COLO668 (cell line): ENCODE measurements around the gene PDE4D.
"Not testable (repeated sequence)": the region's sequence is repeated elsewhere in the genome, so short reads cannot be mapped to it uniquely, and the experiment has no call there.

Experiments
- DNase-seq: peaks from one replicate; lab custom pipeline; 2025; ENCODE audit not compliant: unreplicated experiment; lab: John Stamatoyannopoulos, UW

The PDE4D gene

DNA sequence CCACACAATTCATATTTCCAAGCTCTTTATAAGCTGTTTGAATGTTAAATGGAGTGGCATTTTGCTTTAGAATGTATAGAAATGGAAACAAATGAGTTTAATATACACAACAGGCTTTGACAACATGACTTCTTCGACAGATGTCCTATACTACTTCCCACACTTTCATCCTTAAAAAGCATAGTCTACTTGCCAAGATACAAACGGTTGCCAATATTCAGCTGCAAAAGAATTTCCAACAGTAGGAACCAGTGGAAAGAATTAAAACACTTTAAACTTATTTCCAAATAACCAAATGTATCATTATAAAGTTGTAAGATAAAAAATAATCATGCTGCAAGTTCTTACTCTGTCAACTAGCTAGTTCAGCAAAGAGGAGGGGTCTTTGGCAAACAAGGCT, 456.4 kb downstream of the PDE4D start:
- no peak for DNase-seq

DNA sequence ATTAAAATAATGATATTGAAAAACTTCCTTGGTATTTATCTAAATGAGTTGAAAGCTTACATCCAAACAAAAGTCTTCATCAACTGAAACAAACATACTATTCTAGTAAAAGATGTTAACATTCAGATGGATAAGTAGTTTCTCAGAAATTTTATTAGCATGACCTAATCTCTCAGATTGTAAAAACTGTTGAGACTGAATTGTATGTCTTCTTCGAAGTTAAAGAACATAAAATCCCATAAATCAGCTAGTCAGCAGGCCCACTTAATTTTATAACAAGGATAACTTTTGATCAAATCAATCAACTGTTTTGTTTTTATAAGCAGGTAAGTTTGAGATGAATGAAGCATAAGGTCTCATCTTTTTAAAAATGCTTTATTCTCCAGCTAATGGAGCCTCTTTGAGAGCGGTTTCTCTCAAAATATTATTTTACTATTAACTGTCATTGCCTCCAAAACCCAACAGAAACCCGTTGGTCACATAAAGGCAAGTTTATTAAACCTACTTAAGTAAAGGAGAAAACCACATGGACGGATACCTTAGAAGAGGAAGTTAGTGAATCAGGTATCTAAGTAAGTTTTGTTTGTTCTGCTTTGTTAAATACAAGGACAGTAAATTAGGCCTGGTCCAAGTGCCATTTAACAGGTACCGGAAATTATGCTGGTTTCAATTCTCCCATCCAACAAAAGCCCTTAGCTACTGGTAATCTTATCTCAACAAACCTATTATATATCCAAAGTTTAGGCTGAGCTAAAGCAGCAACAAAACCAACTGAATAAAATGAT, 457.0 kb downstream of the PDE4D start:
- DNase-seq: no peak

DNA sequence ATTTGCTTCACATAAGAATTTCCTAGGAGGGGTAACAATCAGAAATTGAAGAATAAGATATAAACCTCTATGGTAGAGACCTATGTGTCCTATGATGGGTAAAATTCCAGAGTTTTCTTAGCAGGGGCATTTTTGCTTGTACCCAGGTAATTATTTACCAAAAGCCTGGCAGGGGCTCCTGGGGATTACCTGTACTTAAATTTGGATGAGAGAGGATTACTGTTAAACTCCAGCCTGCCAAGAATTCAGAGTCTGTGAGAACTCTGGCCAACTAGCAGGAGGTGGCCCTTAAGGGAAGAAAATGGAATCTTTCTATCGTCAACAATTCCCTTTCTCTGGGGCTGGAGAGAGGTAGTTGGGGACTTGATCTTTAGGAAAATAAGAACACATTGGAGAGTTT, 460.4 kb downstream of the PDE4D start:
- DNase-seq: no peak

DNA sequence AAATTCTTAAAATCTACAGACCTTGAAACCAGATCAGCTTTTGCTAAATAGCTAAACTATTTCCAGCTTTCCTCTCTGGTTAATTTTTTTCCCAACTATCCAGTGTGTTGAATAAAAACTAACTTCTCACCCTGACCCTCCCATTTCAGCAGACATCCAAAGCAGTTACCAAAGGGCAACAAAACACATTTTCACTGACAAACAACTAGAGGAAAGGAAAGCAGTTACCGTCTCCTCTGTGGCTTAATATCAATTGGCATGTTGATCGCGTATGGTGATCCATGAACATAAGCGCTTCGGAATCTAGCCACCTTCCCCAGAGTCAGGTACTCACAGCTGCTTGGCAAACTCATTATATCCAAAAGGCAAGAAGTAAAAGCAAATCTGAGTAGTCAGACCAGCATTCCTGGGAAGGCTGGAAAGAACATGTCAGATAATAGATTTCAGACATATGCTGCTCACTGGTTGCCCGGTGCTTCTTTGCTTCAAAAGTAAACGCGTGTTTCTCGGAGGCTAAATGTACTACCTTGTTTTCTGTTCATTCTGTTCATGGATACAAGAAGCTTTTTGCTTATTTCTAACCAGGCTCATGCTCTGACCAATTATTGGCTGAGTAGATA, 463.4 kb downstream of the PDE4D start:
- no peak for DNase-seq

DNA sequence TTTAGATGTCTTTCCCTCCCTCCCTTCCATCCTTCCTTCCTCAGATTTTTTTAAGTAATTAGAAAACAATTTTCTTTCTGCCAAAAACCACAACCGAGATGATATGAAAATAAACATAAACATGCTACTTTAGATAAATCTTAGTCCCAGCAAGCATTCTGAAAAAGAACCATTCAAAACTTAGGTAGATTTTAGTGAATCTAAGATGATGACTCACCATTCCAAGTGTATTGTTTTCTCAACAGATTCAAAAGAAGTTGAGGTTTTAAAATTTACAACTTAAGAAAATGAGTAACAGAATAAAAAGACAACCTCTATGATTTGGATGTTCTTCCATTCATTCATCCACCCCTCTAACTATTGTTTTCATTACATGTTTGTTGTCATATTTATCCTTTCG, 465.1 kb downstream of the PDE4D start:
- DNase-seq: no peak

DNA sequence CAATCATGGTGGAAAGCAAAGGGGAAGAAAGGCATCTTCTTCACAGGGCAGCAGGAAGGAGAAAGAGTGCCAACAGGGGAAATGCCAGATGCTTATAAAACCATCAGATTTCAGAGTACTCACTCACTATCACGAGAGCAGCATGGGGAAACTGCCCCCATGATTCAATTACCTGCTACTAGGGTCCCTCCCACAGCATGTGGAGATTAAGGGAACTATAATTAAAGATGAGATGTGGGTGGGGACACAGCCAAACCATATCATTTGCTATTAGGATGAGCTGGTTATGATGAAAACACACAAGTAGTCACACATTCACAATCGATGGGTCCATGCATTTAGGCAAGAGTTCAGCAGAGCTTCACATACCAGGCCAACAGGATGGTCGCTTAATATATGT, 469.0 kb downstream of the PDE4D start:
- no peak for DNase-seq

DNA sequence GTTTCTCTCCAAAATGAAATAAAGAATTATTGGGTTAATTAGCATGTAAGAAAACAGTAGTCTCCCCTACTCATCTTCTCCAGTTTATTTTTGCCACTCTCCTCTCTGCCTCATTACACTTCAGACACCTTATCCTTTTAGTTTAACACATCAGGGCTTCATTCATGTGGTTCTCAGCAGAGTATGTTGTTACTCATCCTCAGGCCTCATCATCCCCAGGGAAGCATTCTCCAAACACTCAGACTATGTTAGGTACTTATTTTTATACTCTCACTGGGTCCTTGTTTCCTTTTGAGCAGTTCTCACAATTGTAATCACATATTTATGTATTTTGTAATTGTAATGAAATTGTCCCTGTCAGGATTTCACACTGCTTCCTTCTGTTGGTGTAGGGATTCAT, 470.5 kb downstream of the PDE4D start:
- DNase-seq: no peak

DNA sequence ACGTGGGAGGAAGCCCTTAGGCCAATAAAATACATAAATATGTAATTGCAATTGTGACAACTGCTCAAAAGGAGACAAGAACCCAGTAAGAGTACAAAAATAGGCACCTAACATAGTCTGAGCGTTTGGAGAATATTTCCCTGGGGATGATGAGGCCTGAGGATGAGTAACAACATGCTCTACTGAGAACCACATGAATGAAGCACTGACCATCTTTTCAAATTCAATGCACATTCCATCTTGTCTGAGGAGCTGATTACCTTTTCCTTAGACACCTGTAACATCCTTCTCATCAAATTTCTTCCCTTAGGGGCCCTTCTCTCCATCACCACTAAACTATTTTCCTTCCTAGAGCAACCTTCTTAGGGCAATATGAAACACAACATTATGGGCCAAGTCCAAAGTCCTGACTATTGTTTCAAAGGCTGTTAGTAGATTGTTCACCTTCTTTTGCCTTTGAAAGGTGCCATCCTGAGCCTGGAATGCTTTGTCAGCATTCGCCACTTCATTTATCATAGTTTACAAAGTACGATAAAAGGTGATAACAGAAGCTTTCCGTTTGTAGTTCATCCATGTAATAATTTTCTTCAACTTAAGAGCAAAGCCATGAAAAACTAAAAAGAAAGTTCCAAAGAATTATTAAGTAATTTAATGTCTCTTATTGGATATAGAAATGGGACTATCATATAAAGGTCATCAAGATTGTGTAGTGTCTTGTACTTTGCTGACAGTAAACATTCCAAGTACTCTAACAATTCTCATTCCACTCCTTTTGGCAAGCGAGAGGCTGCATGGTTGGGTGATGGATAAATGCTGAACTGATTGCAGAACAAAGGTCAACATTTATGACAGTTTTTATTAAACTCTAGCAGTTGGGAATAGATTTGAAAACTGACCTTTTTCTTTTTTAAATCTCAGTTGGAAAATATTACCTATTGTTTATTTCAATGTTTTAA, 471.3 kb downstream of the PDE4D start:
- no peak for DNase-seq

DNA sequence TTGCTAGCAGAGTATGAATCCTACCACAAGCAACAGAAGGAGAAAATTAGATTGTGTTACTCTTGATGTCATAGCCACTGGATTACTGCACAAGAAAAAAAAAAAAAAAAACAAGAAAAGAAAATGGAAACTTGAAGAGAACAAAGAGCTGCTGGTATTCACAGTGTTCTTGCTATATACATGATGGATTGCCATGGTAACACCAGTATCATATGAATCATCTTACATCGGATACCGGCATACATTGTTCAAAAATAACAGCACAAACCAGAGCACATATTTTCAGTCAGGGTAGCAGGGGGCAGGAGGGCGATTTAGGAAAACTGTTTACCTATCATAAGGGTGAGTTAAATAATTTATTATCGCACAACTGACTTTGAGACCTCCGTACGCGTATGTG, 472.9 kb downstream of the PDE4D start:
- DNase-seq: no peak

DNA sequence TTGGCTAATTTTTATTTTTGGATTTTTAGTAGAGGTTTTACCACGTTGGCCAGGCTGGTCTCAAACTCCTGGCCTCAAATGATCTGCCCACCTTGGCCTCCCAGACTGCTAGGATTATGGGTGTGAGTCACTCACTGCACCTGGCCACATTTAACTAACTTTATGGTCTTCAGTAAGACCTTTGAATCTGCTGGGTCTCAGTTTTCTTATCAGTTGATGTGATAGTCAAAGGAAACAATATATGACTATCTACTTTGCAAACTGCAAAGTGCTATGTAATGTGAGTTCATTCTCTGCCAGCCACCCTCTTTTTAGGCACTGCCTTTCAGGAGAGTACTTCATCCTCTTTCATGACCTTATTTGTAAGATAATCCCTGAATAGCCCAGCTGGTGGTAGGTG, 474.7 kb downstream of the PDE4D start:
- DNase-seq: no peak

DNA sequence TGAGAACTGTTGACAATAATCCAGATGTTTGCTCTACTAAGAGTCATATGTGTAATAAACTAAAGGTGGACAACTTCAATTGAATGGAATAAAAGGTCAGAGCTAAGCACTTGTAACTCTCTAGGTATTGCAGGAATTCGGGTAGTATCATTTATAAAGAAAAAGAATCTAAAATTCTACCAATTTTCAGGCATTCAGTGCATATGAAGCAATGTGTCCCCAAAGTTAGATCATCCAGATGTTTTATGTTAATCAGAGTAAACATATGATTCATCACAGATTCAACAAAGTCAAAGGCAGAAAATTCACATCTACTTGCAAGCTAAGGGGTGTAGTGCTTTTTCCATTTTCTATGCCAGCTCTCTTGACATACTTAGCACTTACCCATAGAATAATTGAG, 477.1 kb downstream of the PDE4D start:
- DNase-seq: no peak

DNA sequence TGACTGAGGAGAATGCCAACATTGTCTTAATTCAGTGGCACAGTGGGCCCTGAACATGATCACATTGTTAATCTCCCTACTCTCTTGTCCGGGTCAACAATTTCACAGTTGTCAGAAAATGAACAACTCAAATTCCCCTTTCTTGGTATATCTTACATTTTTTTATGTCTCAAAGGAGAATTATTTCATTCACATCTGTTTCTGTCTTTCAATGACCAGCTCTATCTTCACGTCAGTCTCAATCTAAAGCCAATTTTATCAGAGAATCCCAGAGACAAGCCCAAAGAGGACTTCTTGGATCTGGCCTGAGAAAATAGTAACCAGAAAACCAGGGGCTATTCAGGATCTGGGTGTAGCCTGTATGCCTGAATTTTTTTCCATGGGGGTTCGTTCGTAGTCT, 477.5 kb downstream of the PDE4D start:
- DNase-seq: no peak

DNA sequence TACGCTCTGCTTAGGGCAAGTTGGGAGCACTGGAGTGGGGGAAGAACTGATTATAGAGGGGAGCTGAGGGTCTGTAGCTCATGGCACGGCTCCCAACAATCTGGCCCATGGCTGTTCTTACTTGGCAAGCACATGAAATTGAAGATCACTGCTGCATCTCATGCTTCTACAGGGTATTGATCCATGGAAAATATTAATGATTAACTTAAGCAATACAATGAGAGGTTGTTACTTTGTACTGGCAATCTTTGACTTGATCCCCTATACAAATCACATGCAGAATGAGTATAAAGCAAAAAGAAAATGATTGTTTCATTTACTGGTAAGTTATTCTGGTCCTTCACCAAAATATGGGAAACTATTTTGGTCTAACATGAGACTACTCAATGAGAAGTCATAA, 481.1 kb downstream of the PDE4D start:
- no peak for DNase-seq

DNA sequence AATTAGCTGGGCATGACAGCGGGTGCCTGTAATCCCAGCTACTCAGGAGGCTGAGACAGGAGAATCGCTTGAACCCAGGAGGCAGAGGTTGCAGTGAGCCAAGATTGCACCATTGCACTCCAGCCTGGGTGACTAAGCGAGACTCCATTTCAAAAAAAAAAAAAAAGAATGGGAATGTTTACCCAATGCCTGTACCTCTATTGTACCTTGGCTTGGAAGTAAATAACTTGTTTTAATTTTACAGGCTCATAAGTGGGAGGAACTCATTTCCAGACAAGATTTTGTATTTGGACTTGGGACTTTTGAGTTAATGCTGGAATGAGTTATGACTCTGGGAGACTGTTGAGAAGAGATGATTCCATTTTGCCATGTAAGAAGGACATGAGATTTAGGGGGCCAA, 484.5 kb downstream of the PDE4D start:
- not testable (repeated sequence) for DNase-seq

DNA sequence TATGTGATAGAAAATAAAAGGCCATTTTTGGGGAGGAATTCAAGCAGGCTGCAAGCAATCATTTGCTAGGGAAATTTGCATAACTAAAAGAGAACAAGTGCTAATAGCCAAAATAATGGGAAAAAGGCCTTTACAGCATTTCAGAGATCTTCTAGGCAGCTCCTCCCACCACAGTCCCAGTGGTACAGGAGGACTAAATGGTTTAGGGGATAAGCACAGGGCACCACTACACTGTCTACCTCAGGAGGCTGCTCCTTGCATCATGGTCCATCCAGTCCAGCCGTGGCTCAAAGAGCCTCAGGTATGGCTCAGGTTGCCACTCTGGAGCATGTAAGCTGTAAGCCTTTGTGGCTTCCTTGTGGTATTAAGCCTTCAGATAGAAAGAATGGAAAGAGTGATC, 485.6 kb downstream of the PDE4D start:
- DNase-seq: no peak

DNA sequence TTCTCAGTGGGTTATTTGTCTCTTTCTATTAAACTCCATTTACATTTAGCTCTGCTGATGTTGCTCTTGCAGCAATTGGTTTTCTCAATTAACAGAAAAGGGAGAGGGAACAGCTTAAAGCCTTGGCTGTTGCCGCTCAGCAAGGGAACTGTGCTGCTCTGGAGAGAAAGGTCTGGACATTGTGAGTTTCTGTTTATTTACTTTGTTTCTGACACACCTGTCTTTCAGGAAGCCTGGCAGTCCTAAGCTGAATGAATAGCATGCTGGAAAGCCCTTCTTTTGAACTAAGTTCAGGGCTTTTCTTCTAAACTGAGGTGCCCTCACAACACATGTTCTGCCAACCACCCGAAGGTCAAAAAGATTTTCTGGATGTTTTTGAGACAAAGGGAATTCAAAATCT, 491.9 kb downstream of the PDE4D start:
- peak; percentile 9 for DNase-seq

DNA sequence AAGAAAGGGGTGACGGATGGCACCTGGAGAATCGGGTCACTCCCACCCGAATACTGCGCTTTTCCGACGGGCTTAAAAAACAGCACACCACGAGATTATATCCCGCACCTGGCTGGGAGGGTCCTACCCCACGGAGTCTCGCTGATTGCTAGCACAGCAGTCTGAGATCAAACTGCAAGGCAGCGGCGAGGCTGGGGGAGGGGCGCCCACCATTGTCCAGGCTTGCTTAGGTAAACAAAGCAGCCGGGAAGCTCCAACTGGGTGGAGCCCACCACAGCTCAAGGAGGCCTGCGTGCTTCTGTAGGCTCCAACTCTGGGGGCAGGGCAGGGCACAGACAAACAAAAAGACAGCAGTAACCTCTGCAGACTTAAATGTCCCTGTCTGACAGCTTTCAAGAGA, 498.6 kb downstream of the PDE4D start:
- DNase-seq: not testable (repeated sequence)

DNA sequence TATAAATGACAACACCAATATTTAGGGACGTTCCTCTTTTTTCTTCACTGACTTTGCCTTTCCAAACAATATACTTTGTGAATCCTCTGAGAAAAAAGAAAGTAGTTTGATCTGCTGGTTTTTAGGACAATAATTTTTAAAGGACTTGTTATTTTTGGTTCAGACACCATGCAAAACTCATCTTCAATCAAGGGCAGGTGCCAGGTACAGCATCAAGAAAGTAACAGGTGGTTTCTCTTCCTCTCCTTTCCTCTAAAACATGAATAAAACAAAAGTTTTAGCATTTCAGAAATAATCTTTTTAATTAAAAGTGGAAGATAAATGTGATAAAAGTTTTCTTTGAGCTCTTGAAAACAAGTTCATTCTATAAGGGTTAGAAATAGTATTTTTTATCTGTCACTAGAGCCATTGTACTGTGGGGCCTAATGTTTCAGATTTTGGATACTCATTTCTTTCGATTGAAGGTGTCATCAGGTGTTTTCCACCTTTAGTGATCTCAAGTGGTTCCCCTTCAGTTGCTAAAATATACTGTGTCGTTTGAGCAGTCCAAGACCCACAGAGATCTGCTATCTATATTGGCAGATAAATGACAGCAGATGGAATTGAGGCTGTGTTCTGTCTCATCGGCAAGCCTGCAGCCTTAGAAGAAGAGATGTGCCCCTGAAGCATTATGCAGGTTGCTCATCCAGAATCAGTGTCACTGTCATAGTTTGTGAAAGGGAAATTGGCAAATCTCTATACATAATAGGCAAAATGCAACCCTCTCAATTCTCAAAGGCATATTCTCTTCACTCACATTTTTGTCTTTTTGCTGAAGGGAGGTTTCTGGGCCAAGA, 499.7 kb downstream of the PDE4D start:
- DNase-seq: no peak

DNA sequence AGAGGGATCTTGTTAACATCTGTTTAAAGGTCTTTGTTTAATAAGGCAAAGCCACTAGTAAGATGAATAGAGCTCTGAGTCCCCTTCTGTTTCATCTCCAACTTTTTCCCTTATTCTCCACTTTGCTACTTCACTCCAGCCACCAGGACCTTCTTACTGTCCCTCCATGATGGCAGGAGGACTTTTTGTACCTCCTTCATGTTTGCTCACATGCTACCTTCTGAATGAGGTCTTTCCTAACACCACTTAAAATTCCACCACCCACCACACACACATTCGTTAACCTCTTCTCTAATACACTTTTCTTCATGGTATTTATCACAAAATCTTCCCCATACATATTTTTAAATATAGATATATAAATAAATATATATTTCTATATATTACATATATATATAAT, 501.9 kb downstream of the PDE4D start:
- no peak for DNase-seq

DNA sequence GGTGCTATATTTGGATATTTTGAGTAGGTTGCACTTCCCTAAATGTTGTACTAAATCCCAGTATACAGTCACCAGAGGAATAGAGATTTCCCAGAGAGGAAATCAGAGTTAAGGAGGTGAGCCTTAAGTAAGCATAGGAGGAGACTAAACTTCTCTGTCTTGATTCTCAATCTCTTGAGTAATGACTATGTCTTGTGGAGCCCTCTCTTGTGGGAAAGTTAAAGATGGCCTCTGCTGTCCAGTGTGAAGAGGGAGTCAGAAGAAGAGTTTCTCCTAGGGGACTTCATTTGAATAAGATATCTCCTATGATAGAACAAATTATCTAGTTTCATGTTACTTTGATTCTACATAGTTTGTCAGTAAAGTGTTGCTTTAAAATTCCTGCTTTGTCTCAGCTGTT, 502.5 kb downstream of the PDE4D start:
- DNase-seq: no peak

DNA sequence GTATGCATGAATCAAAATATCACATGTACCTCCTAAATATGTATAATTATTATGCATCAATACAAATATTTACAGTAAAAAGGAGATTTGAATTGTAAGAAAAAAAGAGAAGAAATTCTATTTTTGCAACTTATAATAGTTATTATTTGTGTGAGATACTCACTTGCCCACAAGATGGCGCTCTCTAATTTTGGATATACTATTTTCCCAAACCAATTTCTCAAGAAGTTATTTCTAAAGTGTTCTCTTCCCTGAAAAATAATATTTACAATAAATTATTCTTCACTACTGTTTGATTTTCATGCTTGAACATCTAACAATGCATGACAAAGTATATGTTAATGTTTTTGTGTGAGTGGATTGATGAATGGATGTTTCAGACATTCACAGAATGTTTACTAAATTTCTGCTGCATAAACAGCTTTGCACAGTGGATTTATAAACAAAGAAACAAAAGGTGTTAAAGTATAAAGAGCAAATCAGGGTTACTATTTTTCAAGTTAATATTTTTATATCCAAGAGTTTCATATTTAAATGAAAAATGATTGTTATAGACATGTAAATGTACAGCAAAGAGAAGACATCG, 503.4 kb downstream of the PDE4D start:
- DNase-seq: peak; percentile 3
